GM23248 (cell line): Measurements from ENCODE around the gene ZWINT.

Experiments used
- EZH2 ChIP-seq: fragments of 200-600 bp; sonication (generic); IDR thresholded peaks from 2 replicates; pipeline ENCODE4 v1.6.1; 2018; ENCODE audit warnings: antibody characterized with exemption, mild to moderate bottlenecking; ENCODE audit not compliant: insufficient read depth, poor library complexity, severe bottlenecking
- EZH2phosphoT487 ChIP-seq: fragments of 200-600 bp; sonication (generic); IDR thresholded peaks from 2 replicates; pipeline ENCODE4 v1.6.1; 2018; ENCODE audit warnings: antibody characterized with exemption, moderate library complexity, mild to moderate bottlenecking, low read depth; ENCODE audit not compliant: insufficient read depth

GRCh38 chr10:56383806-56384205, 22.7 kb upstream of the ZWINT start:
- TF ChIP-seq EZH2 (no peak), EZH2phosphoT487 (no peak)
